HG03439 (cell line): Measurements from ENCODE around the gene ARID5B.

Experiments used
- ATAC-seq: cut with Tn5 transposase; IDR thresholded peaks from one replicate; pipeline ENCODE4 v1.9.1; 2021; ENCODE audit warnings: mild to moderate bottlenecking, moderate library complexity; ENCODE audit not compliant: unreplicated experiment

The ARID5B gene

GRCh38 chr10:62048919-62049623 is 147.6 kb downstream of the ARID5B start:
- no peak for ATAC-seq

GRCh38 chr10:62049624-62050345 is 148.3 kb downstream of the ARID5B start:
- ATAC-seq = no peak

GRCh38 chr10:62050346-62050892 is 148.9 kb downstream of the ARID5B start:
- ATAC-seq = no peak

DNA sequence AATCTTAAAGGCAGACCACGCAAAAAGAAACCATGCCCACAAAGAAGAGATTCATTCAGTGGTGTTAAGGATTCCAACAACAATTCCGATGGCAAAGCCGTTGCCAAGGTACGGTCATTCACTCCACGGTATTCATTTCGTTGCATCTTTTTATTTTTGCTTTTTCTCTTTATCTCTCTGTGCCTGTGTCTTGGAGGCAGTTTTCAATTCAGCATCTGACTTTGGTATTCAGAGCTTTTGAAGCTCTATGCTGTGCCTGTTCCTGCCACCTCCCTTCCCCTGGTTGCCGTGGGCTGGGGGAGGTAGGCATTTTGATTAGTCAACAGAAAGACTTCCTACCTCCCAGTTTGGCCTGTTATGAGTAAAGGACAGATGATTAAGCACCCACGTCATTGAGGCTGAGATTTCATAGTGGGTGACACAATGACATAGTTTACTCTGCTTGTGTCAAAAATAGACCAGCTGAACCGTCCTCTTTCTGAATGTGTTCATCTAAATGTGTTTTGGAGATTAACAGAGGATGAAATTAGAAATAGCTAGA is 149.5 kb downstream of the ARID5B start:
- ATAC-seq = peak; percentile 51

- no peak for ATAC-seq
Measured at GRCh38 chr10:62052276-62052675, 150.8 kb downstream of the ARID5B start.

- no peak for ATAC-seq
Measured at GRCh38 chr10:62053860-62054259, 152.4 kb downstream of the ARID5B start.

GRCh38 chr10:62054408-62054807 is 152.9 kb downstream of the ARID5B start:
- no peak for ATAC-seq

GRCh38 chr10:62054830-62055229 is 153.3 kb downstream of the ARID5B start:
- ATAC-seq = no peak

DNA sequence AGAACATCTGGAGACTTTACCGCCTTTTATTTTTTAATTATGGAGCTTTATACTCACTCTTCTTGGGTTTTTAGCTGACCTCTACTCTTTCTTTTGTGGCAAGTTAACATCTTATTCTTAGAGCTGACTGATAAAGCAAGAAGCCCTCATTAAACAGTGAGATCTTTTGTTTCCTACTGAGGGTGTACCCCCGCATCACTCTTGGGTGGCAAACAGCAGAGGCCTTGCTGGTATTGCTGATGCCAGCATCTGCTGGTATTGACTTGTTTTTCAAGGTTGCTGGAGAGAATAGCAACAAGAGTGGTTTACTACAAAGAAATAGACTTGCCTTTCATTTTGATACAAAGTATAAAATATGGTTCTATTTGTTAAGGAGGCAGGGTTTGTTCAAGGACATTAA is 154.7 kb downstream of the ARID5B start:
- no peak for ATAC-seq

- ATAC-seq = no peak
Measured at GRCh38 chr10:62056698-62057097, 155.2 kb downstream of the ARID5B start.

DNA sequence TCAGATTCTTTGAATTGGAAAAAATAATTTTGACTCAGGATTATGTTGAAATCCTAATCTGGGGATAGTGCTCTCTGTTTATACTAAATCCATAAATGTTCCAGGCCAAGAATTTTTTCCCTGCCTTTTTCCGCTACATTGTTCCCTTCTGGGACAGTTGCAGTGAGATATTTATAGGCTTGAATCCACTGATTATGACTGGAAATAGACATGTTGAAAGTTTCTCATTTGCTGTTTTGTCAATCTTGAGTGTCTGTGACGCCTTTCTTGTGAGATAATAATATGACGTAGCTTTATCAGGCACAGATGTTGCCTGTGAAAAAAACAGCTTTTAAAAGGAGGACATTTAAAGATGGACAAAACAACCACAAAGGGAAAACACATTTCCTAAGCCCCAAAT is 155.9 kb downstream of the ARID5B start:
- no peak for ATAC-seq

DNA sequence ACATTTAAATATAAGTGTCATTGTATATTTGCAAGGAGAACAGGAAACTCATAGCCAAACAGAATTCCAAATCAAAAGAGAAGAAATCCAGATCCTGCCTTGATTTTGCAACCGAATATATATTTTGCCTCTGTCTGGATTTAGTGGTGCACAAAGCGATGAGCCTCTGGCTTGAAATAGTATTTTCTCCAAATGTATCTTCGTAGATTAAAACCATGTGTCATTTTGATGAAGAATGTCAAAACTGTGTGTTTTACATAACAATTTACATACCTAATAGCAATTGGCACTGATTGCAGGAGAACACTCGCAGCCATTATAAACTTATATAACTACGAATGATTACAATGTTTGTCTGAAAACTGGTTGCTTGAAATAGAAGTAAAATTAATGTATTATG is 156.4 kb downstream of the ARID5B start:
- ATAC-seq = no peak

- ATAC-seq = no peak
Measured at GRCh38 chr10:62058476-62058875, 157.0 kb downstream of the ARID5B start.

DNA sequence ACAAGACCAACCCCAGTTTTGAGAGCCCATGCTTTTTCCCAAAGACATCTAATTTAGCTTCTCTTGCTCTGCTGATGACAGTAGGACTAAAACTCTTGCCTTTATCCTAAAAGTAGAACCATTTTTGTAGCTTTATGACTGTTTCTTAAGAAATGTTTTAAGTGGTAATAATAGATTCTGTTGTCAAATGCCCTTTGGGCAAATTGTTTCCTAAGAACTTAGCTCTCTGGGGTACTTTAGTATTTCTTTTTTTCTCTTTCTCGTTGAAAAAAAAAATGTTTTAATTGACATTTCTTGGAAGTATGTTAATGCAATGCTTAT is 157.4 kb downstream of the ARID5B start:
- no peak for ATAC-seq

DNA sequence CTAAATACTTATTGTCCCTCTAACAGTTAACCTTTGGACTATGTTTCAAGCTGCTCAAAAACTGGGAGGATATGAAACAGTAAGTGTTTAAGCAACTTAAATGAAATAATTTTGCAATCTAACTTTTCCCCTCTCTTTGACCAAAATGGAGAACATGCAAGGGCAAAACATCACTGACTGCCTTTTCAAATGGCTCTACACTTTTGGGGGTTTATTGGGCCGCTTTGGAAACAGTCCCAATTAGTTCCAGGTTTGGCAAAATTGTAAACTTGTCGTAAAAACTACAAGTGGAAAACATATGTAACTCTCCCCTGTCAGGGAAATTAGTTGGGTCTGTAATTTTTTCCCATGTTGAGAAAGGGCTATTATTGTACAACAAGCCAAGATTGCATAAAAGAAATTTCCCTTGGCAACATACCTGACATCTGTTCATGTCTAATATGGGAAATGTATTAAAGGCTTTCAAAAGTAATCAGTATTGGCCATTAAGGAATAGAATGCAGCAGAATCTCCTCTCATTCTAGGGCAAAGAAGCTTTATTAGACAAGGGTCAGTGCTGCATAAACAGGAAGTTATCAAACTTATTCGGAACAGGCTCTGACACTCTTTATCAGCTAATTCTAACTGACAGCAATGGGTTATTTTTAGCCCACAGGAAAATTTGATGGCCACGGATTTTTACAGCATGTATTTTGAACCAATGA is 157.9 kb downstream of the ARID5B start:
- no peak for ATAC-seq

GRCh38 chr10:62062028-62062427 is 160.5 kb downstream of the ARID5B start:
- no peak for ATAC-seq

DNA sequence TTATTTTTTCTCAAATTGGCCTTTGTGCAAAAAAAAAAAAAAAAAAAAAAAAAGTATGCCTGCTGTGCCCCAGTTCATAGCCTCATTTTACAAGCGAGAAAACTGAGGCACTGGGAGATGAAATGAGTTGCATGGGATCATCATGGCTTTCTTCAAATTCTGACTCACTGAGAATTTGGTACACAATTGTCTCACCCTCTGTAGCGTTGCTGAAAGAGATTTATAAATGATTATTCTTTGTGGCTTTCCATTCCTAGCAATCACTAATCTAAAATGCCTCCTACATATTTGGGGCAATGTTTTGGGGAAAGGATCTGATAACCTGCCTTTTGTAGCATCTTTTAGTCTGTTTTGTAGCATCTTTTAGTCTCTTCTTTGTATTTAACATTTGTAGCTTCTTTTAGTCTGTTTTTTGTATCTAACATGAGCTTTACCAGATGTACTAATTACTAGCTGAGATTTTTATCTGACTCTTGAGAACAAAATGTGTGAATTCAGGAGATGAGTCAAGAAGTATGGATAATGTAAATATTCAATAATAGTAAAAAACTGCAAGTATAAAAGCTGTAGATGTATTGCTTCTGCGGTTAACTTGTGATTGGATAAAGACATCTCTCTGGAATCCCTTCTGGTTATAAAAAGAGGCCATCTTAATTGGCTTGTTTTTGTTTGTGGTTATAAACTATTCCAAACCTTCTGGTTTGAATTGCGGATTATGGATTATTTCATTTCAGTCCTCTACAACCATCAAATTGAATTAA is 161.4 kb downstream of the ARID5B start:
- no peak for ATAC-seq

GRCh38 chr10:62063795-62064472 is 162.4 kb downstream of the ARID5B start:
- no peak for ATAC-seq

GRCh38 chr10:62067560-62067959 is 166.1 kb downstream of the ARID5B start:
- no peak for ATAC-seq

- no peak for ATAC-seq
Measured at GRCh38 chr10:62068464-62068863, 167.0 kb downstream of the ARID5B start.
